NT2/D1 (cell line): ENCODE measurements around the gene CNIH1.

ENCODE experiments used
- DNase-seq: peaks from one replicate; pipeline ENCODE4 v3.0.0-alpha.2; 2011; ENCODE audit warnings: low read depth, low spot score
- H3K27me3 ChIP-seq: 2 replicates; pipeline ENCODE4 v1.6.0; 2011; ENCODE audit warnings: mild to moderate bottlenecking; ENCODE audit not compliant: insufficient read length, insufficient read depth
- H3K36me3 ChIP-seq: 2 replicates; pipeline ENCODE4 v1.6.1; 2011; ENCODE audit warnings: mild to moderate bottlenecking, low read length, mixed read lengths; ENCODE audit not compliant: insufficient read depth, insufficient read length
- H3K4me1 ChIP-seq: 2 replicates; pipeline ENCODE4 v1.5.1; 2011; ENCODE audit not compliant: insufficient read depth, insufficient read length
- H3K4me3 ChIP-seq: 2 replicates; pipeline ENCODE4 v1.5.1; 2011; ENCODE audit warnings: low read depth; ENCODE audit not compliant: insufficient read length
- H3K9ac ChIP-seq: 2 replicates; pipeline ENCODE4 v1.6.0; 2011; ENCODE audit warnings: low read depth; ENCODE audit not compliant: insufficient read length
- H3K9me3 ChIP-seq: 2 replicates; pipeline ENCODE4 v1.5.1; 2011; ENCODE audit warnings: mild to moderate bottlenecking, low read length; ENCODE audit not compliant: insufficient read depth
- SUZ12 ChIP-seq: IDR thresholded peaks from 2 replicates; pipeline ENCODE4 v1.6.1; 2011; ENCODE audit not compliant: insufficient read length, insufficient read depth; ENCODE audit errors: extremely low read depth
- YY1 ChIP-seq: IDR thresholded peaks from 2 replicates; pipeline ENCODE4 v1.6.1; 2011; ENCODE audit not compliant: insufficient read length, insufficient read depth
- ZNF274 ChIP-seq: IDR thresholded peaks from 2 replicates; pipeline ENCODE4 v1.6.1; 2011; ENCODE audit warnings: mild to moderate bottlenecking, low read depth, low read length

CNIH1 gene

DNA sequence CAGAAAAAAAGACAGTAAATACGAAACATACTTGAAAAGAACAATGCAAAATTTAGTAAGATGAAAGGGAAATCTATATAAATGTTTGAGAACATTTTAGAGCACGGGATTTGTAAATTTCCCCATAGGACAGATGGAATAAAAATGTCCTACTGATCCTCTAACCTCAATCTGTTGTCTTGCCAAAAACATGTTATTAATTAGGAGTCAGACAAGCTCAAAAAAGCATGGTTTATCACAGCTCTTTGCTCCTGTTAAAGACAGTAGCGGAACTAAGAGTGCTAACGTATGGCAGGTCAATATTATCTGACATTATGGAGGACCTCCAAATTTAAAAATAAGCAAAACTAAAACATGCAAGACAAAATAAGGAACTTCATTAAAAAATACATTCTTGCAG lies 34.7 kb upstream of the CNIH1 start:
- Histone ChIP-seq H3K4me1 (peaks cover 6% of the 10 kb centered on the region), H3K4me3 (no peak overlapping the region), H3K27me3 (no peaks in the 10 kb centered on the region), H3K9ac (no peak overlapping the region), H3K9me3 (no peaks in the 10 kb centered on the region), H3K36me3 (peaks cover 28% of the 10 kb centered on the region)
- no peak for DNase-seq
- TF ChIP-seq ZNF274 (no peak), YY1 (no peak), SUZ12 (no peak)

DNA sequence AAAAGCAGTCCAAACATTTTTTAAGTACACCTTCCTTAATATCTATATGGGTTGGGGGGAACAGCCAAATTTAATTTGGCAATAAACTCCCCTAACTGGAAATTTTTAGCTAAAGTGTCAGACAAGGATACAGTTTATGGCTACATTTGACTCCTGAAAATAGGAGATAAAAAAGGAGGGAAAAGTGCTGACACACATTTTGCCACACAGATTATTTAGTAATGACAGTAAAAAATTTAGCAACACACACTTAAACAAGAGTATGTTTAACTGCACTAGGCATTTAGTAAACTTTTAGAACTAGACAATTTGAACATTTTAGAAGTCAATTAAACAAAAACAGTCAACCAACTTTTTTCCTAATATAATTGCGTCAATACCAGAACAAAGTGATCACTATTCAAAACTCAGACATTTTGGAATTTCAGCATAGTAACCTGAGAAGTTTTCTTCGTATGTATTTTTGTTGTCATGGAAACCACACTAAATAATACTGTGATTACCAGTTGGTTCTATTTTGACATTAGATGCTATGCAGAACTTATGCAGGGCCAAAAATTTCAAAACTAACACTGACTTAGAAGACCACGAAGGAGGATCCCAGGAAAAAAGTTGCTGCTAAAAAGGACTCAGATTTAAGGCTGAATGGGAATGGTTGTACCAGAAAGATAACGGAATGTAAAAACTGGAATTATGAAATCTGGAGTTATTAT lies 34.2 kb upstream of the CNIH1 start:
- H3K4me1 ChIP-seq = peaks cover 6% of the 10 kb centered on the region
- no peak overlapping the region for H3K4me3 ChIP-seq
- DNase-seq = no peak
- no peaks in the 10 kb centered on the region for H3K9me3 ChIP-seq
- H3K9ac ChIP-seq = no peak overlapping the region
- H3K36me3 ChIP-seq = peaks cover 23% of the 10 kb centered on the region
- no peaks in the 10 kb centered on the region for H3K27me3 ChIP-seq
- no peak for TF ChIP-seq SUZ12
- no peak for TF ChIP-seq YY1
- no peak for TF ChIP-seq ZNF274

DNA sequence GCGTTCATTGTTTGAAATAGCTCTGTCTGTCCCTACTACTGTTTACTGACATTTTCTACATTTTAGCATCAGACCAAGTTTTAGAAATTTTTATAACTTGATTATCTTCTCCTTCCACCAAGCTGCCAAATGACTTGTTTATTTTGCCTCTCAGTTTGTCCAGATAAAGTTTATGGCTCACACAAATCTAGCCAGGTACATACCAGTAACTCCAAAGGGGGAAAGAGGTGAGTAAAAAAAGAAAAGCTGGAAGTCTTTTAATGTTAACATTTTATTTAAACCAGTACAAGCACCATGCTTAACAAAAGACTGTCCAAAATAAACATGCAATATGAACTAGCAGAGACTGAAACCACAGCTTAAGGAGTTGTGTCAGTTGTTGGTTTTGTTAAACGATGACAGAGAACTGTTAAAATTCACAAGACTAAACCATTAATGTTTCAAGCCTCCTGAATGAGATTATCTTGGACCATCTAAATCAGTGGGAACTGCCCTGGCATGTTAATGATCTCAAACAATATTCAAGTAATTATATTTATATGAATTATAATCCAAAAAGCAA lies 33.1 kb upstream of the CNIH1 start:
- no peak for DNase-seq
- no peak overlapping the region for H3K4me3 ChIP-seq
- peaks cover 6% of the 10 kb centered on the region for H3K4me1 ChIP-seq
- TF ChIP-seq SUZ12 = no peak
- TF ChIP-seq YY1 = no peak
- TF ChIP-seq ZNF274 = no peak
- no peak overlapping the region for H3K9ac ChIP-seq
- H3K27me3 ChIP-seq = no peaks in the 10 kb centered on the region
- H3K9me3 ChIP-seq = no peaks in the 10 kb centered on the region
- peaks cover 13% of the 10 kb centered on the region for H3K36me3 ChIP-seq

DNA sequence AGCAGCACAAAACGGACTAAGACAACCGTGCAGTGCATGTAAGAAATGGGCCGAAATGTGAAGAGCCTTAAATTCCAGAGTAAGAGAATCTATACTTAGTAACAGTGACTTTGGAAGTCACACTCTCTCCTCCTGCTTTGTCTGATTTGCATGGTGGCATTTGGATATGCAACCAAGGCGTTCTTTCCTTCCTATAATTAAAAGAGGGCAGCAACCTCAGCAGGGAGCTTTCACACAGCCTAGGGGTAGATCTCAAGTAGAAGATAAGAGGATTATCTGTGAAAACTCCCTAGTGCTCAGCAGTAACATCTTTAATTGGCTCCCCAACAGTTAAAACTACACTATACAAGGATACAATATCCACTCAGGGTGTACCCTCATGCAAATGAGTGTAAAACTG lies 31.1 kb upstream of the CNIH1 start:
- Histone ChIP-seq H3K4me1 (peaks cover 9% of the 10 kb centered on the region), H3K9ac (no peak overlapping the region), H3K9me3 (no peaks in the 10 kb centered on the region), H3K36me3 (peaks cover 4% of the 10 kb centered on the region), H3K4me3 (no peak overlapping the region), H3K27me3 (no peaks in the 10 kb centered on the region)
- no peak for DNase-seq
- TF ChIP-seq ZNF274 (no peak), YY1 (no peak), SUZ12 (no peak)

DNA sequence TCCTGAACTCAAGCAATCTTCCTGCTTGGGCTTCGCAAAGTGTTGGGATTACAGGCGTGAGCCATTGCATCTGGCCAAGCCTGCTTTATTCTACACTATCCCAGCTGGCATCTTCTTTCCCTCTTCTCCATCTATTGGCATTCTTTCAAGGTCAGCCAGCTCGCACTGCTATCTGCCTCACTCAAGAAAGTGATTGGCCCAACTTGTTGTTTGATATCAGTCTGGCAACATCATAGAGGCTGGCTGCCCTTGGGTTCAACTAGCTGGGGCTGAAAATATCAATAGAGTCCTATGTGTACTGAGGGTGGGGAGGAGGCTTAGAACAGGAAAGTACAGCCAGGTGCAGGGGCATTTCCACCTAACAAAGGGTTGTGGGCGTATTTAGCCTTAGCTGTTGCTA lies 30.5 kb upstream of the CNIH1 start:
- no peaks in the 10 kb centered on the region for H3K27me3 ChIP-seq
- H3K4me3 ChIP-seq = no peak overlapping the region
- H3K36me3 ChIP-seq = no peaks in the 10 kb centered on the region
- no peak for TF ChIP-seq SUZ12
- TF ChIP-seq YY1 = no peak
- no peak for TF ChIP-seq ZNF274
- H3K9me3 ChIP-seq = no peaks in the 10 kb centered on the region
- peaks cover 9% of the 10 kb centered on the region for H3K4me1 ChIP-seq
- DNase-seq = no peak
- no peak overlapping the region for H3K9ac ChIP-seq

DNA sequence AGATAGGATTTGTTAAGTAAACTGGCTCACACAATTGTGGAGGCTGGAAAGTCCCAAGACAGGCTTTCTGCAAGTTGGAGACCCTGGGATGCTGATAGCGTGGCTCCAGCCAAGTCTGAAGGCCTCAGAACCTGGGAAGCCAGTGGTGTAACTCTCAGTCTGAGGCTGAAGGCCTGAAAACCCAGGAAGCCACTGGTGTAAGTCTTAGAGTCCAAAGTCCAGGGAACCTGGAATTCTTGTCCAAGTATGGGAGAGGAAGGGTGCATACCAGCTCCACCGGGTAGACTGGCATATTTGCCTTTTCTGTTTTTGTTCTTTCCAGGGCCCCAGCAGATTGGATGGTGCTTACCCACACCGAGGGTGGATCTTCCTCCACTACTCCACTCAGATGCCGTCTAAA lies 29.5 kb upstream of the CNIH1 start:
- TF ChIP-seq SUZ12 (no peak), YY1 (no peak), ZNF274 (no peak)
- DNase-seq = no peak

DNA sequence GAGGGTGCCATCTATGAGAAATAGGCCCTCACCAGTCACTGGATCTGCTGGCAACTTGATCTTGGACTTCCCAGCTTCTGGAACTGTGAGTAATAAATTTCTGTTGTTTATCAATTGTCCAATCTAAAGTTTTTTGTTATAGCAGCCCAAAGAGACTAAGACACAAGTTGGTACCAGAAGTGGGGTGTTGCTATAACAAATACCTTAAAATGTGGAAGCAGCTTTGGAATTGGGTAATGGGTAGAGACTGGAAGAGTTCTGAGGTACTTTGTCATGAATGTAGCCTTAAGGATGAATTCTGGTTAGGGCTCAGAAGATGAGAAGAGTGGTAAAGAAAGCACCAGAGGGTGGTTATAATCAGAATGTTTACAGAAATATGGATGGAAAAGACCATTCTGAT lies 26.1 kb upstream of the CNIH1 start:
- no peaks in the 10 kb centered on the region for H3K27me3 ChIP-seq
- H3K4me3 ChIP-seq = no peak overlapping the region
- no peak overlapping the region for H3K9ac ChIP-seq
- peaks cover 9% of the 10 kb centered on the region for H3K4me1 ChIP-seq
- DNase-seq = no peak
- no peaks in the 10 kb centered on the region for H3K36me3 ChIP-seq
- TF ChIP-seq SUZ12 (no peak), ZNF274 (no peak), YY1 (no peak)
- no peaks in the 10 kb centered on the region for H3K9me3 ChIP-seq

More for the DNA sequence above, 29.5 kb upstream of the CNIH1 start:
- Histone ChIP-seq H3K27me3 (no peaks in the 10 kb centered on the region), H3K9me3 (no peaks in the 10 kb centered on the region), H3K36me3 (no peaks in the 10 kb centered on the region), H3K4me1 (peaks cover 9% of the 10 kb centered on the region), H3K9ac (no peak overlapping the region), H3K4me3 (no peak overlapping the region)
